Ectodermal cell (in vitro differentiated cells): ENCODE results near the gene COX7A2.

Source experiments
- H3K27ac ChIP-seq: 2 replicates; pipeline ENCODE4 v1.7.0; 2013; ENCODE audit warnings: mild to moderate bottlenecking, low read depth, low read length; ENCODE audit not compliant: insufficient read depth, poor library complexity, severe bottlenecking
- H3K27me3 ChIP-seq: 2 replicates; pipeline ENCODE4 v1.7.0; 2013; ENCODE audit warnings: mild to moderate bottlenecking, low read length; ENCODE audit not compliant: insufficient read depth, control insufficient read depth, poor library complexity, severe bottlenecking
- H3K36me3 ChIP-seq: one replicate; pipeline ENCODE4 v1.7.0; 2013; ENCODE audit warnings: low read length; ENCODE audit not compliant: control insufficient read depth, insufficient read depth
- H3K4me1 ChIP-seq: one replicate; pipeline ENCODE4 v1.7.0; 2013; ENCODE audit warnings: low read length; ENCODE audit not compliant: control insufficient read depth, insufficient read depth
- H3K4me3 ChIP-seq: 2 replicates; pipeline ENCODE4 v1.7.0; 2013; ENCODE audit warnings: low read depth, low read length, control low read depth; ENCODE audit not compliant: insufficient read depth
- H3K9me3 ChIP-seq: 2 replicates; pipeline ENCODE4 v1.7.0; 2013; ENCODE audit warnings: mild to moderate bottlenecking, low read length, moderate library complexity; ENCODE audit not compliant: control insufficient read depth
- WGBS, 2 experiments: methylation state at CpG; one replicate each; pipeline ENCODE4 v1.1.7; 2013; ENCODE audit warnings: missing lambda C conversion rate in 2 of 2; 5-methylcytosine and 5-hydroxymethylcytosine counted together

The COX7A2 gene

DNA sequence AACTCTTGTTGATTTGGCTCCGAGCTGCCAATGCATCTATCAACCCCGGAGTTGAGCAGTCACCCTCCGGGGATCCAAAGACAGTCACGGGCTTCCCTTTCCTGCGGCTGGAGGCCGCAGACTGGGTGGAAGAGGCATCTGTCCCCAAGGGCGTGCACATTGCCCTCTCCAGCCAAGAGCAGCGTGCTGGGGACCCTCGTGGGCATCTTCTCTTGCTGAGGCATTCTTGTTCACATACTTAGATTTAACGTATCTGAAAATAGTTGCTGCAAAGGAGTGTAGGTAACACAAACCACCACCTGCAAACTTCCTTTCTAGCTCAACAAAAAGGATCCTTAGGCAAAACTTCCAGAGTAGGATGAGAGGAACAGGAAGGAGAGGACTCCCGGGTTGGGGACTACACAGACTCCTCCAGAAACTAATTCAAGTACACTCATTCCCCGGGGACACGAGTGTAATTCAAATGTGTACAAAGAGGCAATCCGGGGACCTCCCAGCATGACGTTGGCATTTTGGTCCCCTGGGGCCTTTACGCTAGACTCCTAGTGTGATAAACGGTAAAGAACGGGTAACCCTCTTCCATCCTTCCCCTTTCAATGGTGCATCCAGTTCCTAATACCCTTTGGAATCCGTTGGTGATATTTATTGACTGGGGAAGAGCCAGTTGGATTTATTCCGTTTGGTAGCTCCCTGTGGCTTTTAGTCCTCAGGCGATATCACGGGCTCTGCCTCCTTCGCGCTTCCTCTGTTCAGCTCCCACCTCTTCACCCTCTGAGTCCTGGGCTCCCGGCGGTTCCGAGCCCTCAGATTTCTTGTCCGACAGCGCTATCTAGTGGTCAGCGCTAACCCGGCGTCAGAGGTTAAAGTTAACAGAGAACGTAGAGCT, 35.1 kb downstream of the COX7A2 start:
- Histone ChIP-seq H3K4me1 (peaks cover 26% of the 10 kb centered on the region), H3K4me3 (peak overlapping the region; percentile 3), H3K9me3 (no peaks in the 10 kb centered on the region), H3K27me3 (peaks cover 60% of the 10 kb centered on the region), H3K36me3 (no peaks in the 10 kb centered on the region), H3K27ac (no peak overlapping the region)
- 7 to 8% methylated on average over 32 to 33 of the region's 33 CpGs for WGBS, 2 experiments

GRCh38 chr6:75206576-75207342, 36.8 kb downstream of the COX7A2 start:
- no peaks in the 10 kb centered on the region for H3K9me3 ChIP-seq

GRCh38 chr6:75205776-75206575, 37.6 kb downstream of the COX7A2 start, which contains the start of gene COL12A1:
Gene COL12A1 (minus strand): TSS chr6:75206053. CDS start chr6:75202792, 3,261 bp downstream.
- H3K27me3 ChIP-seq: peaks cover 86% of the 10 kb centered on the region
- no peak within 1 kb of the TSS for H3K27ac ChIP-seq
- H3K36me3 ChIP-seq: no peaks in the 10 kb centered on the region
- 0 to 1% methylated on average over 64 of the region's 64 CpGs for WGBS, 2 experiments
- no peaks in the 10 kb centered on the region for H3K9me3 ChIP-seq
- peak within 1 kb of the TSS; percentile 40 for H3K4me3 ChIP-seq
- peaks cover 26% of the 10 kb centered on the region for H3K4me1 ChIP-seq

More at GRCh38 chr6:75206576-75207342, 36.8 kb downstream of the COX7A2 start:
- Histone ChIP-seq H3K36me3 (no peaks in the 10 kb centered on the region), H3K4me1 (peaks cover 26% of the 10 kb centered on the region), H3K27me3 (peaks cover 78% of the 10 kb centered on the region), H3K4me3 (peak overlapping the region; percentile 40), H3K27ac (no peak overlapping the region)
- 2% methylated on average over 35 of the region's 35 CpGs for WGBS, 2 experiments

DNA sequence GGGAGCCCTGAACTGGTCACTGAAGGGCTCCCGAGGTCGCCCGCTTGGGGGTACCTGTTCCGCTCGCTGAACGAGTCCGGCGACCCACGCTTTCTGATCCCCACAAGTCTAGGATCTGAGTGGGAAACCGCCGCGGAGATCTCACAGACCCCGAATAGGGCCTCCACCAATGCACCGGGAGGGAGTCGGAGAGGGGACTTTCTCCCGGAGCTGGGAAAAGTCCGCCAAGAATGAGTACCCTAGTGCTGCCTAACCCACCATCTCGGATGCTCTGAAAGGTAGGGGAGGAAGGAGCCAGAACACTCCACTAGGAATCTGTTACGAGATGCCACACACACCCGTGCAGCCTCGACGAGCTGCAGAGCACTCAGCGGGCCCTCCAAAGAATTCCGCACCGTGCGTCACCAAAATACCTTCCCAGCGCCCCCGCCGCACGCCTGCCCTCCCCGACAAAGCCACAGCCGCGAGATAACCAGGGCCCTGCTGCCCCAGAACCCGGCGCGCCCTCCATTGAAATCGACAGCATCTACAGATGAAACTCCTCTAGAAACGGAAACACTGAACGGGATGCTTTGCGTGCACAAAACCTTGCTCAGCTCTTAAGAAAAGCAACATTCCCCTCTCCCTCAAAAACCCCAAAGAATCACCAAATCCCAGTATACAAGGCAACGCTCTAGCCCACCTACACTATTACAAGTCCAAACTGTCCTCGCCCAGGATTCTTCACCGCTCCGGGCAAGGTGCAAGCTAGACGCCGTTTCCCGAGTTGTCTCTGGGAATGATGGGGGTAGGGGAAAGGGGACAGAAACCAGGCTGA, 38.4 kb downstream of the COX7A2 start:
- WGBS, 2 experiments: 1% methylated on average over 47 of the region's 47 CpGs
- Histone ChIP-seq H3K9me3 (no peaks in the 10 kb centered on the region), H3K36me3 (no peaks in the 10 kb centered on the region), H3K4me3 (peak overlapping the region; percentile 40), H3K27ac (no peak overlapping the region), H3K4me1 (peaks cover 26% of the 10 kb centered on the region), H3K27me3 (peaks cover 89% of the 10 kb centered on the region)

DNA sequence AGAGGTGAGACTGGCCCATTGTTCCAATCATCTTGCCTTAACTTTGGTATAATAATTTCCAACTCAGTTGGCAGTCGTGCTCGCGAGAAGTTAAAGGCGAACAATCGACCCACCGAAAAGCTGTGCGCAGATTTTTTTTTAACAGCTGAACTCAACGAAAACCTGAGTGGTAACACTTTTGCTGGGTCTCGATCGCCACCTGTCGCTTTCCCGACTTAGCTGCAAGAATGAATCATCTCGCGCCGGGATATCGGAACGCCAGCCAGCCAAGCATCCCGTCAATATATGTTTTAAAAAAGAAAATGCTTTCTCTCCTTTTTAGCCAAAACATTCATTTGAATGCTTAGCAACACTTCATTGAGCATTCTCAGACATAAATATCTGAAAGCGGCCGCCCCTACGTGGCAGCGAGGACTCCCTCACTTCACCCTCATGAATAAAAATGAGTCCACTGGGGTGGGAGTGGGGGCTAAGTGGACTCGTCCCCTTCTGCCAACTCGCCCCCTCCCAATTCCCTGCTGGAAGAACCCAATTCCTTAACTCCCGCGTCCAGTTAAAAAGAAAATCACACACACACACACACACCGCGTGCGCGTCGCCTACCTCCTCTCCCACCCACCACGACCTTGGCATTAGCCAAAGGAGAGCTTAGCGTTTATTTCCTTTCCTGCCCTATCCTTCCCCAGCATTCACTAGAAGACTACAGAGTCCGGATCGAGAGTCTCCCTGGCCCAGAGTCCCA, 39.2 kb downstream of the COX7A2 start:
- Histone ChIP-seq H3K4me1 (peaks cover 26% of the 10 kb centered on the region), H3K9me3 (no peaks in the 10 kb centered on the region), H3K36me3 (no peaks in the 10 kb centered on the region), H3K27ac (no peak overlapping the region), H3K27me3 (peaks cover 87% of the 10 kb centered on the region), H3K4me3 (peak overlapping the region; percentile 40)
- 1 to 2% methylated on average over 35 of the region's 35 CpGs for WGBS, 2 experiments

DNA sequence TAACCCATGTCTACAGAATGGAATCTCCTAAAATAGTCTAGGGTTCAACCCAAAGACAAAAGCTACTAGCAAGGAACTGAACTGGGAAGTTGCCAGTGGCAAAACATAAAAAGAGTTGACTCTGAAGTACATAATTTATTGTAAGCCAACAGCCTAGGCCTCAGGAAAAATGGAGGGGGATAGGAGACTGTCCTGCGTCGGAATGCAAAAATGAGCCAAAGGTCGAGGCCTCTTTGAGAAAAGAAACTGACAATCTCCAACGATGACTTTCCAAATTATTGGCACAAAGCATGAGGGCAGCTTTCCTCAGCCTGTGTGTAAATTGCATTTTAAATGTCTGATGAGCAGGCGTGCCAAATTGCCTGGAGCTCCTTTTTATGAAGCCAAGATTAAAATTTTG, 39.9 kb downstream of the COX7A2 start:
- WGBS, 2 experiments: 70 to 72% methylated on average over 5 of the region's 5 CpGs
- Histone ChIP-seq H3K27ac (no peak overlapping the region), H3K4me3 (no peak overlapping the region), H3K4me1 (peaks cover 24% of the 10 kb centered on the region), H3K27me3 (peaks cover 80% of the 10 kb centered on the region), H3K36me3 (no peaks in the 10 kb centered on the region), H3K9me3 (no peaks in the 10 kb centered on the region)

DNA sequence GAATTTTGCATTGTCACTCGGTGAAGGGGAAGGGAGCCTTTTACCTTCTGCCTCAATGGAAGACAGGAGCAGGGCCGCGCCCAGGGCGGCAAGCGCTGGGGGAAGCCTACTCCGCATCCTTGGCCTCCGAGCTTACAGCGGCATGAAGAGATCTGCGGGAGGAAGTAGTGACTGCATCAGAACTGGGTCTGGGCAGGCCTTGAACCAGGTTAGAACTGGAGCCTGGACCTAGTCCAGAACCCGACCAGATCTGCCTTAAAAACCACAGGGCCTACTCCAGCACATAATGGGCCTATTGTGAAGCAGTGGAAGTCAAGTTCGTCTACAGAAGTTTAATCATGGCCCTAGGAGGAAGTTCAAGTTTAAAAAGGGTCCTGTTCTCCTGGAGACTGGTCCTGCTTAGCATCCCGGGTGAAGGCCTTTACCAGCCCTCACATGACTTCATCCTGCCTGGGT, 40.9 kb downstream of the COX7A2 start:
- Histone ChIP-seq H3K4me3 (peak overlapping the region; percentile 36), H3K36me3 (no peaks in the 10 kb centered on the region), H3K27ac (no peak overlapping the region), H3K4me1 (peaks cover 16% of the 10 kb centered on the region), H3K9me3 (no peaks in the 10 kb centered on the region), H3K27me3 (peaks cover 70% of the 10 kb centered on the region)
- WGBS, 2 experiments: 22 to 35% methylated on average over 12 of the region's 12 CpGs

DNA sequence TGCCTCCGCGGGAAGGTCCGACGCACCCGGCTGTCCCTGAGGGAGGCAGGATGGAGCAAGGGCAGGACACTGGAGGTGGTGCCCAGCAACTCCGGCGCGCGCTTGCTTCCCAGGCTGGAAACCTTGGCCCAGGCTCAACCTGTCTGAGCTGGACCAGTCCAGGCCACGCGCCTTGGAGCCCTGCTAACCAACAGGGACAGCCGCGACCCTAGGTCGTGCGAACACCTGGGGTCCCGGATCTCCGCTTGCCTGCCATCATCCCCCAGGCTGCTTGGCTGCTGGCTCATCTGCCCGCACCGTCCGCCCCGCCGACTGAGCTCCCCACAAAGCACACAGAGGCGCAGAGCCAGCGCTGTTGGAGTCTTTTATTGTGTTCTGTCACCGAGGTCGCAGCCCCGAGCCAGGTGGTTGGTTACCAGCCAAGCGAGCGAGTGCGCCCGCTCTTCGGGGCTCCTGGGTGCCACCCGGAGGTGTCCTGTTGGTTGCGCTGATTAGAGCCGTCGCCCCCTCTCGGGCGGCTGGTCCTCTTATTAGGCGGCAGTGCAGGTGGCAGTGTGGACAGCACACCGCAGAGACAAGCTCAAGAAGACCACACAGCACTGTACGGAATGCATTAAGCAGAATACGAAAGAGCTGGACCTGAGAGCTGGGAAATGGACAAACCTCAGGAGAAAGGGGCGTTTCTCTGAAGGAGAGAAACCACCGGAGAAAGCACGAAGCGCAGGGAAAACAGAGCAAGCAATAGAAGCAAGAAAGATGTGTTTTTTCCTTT, 41.5 kb downstream of the COX7A2 start:
- 3 to 4% methylated on average over 46 of the region's 46 CpGs for WGBS, 2 experiments
- Histone ChIP-seq H3K9me3 (no peaks in the 10 kb centered on the region), H3K27ac (no peak overlapping the region), H3K36me3 (no peaks in the 10 kb centered on the region), H3K4me3 (peak overlapping the region; percentile 36), H3K27me3 (peaks cover 64% of the 10 kb centered on the region), H3K4me1 (peaks cover 11% of the 10 kb centered on the region)
